Activated naive CD4-positive, alpha-beta T cell treated with anti-CD3 and anti-CD28 coated beads, Interleukin-2, amount 50 U/mL, for 16 hours (primary cell): ENCODE data around the gene SCAF1.
A peak's percentile ranks its signal among the peaks of the same experiment; 100 is the strongest.

ENCODE experiments used
- DNase-seq: peaks from one replicate; pipeline ENCODE4 v3.0.0-alpha.2; 2020

SCAF1 gene

DNA sequence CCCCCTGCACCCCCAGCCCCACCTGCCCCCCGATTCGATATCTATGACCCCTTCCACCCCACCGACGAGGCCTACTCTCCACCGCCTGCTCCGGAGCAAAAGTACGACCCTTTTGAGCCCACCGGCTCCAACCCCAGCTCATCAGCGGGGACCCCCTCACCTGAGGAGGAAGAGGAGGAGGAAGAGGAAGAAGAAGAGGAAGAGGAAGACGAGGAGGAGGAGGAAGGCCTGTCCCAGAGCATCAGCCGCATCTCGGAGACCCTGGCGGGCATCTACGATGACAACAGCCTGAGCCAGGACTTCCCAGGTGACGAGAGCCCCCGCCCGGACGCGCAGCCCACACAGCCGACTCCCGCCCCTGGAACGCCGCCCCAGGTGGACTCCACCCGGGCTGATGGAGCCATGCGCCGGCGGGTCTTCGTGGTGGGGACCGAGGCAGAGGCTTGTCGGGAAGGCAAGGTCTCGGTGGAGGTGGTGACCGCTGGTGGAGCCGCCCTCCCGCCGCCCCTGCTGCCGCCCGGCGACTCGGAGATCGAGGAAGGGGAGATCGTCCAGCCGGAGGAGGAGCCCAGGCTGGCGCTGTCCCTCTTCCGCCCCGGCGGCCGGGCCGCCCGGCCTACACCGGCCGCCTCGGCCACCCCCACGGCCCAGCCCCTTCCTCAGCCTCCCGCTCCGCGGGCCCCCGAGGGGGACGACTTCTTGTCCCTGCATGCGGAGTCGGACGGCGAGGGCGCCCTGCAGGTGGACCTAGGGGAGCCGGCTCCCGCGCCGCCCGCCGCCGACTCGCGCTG, 9.2 kb downstream of the SCAF1 start:
- no peak for DNase-seq

DNA sequence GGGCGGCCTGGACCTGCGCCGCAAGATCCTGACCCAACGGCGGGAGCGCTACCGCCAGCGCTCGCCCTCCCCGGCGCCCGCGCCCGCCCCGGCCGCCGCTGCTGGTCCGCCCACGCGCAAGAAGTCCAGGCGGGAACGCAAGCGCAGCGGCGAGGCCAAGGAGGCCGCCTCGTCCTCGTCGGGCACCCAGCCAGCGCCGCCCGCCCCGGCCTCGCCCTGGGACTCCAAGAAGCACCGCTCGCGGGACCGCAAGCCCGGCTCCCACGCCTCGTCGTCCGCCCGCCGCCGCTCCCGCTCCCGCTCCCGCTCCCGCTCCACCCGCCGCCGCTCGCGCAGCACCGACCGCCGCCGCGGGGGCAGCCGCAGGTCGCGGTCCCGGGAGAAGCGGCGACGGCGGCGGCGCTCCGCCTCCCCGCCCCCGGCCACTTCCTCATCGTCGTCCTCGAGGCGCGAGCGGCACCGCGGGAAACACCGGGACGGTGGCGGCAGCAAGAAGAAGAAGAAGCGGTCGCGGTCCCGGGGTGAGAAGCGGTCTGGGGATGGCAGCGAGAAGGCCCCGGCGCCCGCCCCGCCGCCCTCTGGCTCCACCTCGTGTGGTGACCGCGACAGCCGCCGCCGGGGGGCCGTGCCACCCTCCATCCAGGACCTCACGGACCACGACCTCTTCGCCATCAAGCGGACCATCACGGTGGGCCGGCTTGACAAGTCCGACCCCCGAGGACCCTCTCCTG, 10.0 kb downstream of the SCAF1 start:
- DNase-seq = no peak

DNA sequence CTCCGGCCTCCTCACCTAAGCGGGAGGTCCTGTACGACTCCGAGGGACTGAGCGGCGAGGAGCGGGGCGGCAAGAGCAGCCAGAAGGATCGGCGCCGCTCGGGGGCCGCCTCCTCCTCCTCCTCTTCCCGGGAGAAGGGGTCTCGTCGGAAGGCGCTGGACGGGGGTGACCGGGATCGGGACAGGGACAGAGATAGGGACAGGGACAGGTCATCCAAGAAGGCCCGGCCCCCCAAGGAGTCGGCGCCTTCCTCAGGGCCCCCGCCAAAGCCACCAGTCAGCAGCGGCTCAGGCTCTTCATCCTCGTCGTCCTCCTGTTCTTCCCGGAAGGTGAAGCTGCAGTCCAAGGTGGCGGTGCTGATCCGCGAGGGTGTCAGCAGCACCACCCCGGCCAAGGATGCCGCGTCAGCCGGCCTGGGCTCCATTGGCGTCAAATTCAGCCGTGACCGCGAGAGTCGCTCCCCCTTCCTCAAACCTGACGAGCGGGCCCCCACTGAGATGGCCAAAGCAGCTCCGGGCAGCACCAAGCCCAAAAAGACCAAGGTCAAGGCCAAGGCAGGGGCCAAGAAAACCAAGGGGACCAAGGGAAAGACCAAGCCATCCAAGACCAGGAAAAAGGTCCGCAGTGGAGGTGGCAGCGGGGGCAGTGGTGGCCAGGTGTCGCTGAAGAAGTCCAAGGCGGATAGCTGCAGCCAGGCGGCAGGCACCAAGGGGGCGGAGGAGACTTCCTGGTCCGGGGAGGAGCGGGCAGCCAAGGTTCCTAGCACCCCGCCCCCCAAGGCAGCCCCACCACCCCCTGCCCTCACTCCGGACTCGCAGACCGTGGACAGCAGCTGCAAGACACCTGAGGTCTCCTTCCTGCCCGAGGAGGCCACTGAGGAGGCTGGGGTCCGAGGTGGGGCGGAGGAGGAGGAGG, 10.8 kb downstream of the SCAF1 start:
- DNase-seq = no peak

DNA sequence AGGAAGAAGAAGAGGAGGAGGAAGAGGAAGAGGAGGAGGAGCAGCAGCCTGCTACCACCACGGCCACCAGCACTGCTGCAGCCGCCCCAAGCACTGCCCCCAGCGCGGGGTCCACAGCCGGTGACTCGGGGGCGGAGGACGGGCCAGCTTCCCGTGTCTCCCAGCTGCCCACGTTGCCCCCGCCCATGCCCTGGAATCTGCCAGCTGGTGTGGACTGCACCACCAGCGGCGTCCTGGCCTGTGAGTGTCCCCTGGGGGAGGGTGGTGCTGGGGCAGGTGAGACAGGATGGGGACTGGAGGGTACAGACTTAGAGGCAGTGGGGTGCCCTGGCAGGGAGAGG, 11.4 kb downstream of the SCAF1 start:
- DNase-seq = no peak

DNA sequence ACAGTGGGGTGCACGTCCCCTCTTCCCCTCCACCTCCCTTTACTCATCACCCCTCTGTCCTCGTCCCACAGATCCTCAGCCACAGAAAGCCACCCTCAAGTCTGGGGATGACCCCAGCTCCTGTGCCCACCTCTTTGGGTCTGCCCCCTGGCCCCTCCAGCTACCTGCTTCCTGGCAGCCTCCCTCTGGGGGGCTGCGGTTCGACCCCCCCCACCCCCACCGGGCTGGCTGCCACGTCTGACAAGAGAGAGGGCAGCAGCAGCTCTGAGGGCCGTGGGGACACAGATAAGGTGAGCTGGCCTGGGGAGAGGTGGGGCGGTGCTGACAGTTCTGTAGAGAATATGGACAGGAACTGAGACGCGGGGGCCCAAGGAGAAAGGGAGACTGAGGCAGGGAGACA, 12.6 kb downstream of the SCAF1 start:
- DNase-seq = no peak

DNA sequence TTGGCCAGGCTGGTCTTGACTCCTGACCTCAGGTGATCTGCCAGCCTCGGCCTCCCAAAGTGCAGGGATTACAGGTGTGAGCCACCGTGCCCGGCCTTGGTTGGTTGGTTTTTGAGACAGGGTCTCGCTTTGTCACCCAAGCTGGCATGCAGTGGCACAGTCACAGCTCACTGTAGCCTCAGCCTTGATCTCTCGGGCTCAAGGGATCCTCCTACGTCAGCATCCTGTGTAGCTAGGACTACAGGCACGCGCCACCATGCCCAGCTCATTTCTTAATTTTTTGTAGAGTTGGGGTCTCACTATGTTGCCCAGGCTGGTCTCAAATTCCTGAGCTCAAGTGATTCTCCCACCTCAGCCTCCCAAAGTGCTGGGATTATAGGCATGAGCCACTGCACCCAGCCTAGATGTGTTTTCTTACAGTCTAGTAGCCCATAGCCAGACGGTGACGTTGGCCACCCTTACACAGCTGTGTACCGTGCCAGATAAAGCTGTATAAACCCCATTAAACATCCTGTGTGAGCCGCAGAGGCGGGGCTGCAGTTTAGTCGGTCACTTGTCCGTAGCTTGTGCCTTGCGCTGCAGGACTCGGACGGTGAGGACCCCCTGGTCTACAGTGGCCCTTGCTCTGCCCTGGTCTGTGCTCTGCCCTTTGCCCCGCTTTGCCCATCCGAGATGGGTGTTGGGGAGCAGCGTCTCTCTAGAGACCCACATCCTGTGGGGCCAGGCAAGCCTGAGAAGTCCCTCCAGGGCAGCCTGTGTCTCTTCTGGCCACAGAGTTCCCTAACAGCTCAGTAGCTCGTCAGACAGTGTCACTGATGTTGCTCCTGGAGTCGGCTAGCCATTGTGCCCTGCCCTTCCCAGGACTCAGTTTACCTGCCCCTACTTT, 13.8 kb downstream of the SCAF1 start:
- DNase-seq = no peak

DNA sequence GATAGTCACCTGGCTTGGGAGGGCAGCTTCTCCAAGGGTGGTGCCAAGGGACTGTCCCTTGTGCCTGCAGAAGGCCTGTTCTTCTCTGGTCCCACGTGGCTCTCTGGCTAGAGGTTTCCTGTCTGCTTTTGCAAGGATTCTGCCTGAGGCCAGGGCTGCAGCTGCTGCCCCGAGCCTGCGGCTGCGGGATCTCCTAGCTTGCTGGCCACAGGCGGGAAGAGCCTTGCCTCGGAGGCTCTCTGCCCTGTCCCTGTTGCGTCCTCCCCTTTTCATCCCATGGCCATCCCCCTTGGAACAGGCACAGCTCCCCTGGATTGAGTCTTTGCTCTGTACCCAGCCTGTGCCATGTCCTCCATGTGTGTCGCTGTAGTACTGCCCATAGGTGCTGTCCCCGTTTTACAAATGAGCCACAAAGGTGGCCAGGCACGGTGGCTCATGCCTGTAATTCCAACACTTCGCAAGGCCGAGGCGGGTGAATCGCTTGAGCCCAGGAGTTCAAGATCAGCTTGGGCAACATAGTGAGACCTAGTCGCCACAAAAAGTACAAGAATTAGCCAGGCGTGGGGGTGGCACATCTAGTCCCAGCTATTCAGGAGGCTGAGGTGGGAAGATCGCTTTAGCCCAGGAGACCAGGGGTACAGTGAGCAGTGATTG, 14.6 kb downstream of the SCAF1 start:
- DNase-seq = no peak

DNA sequence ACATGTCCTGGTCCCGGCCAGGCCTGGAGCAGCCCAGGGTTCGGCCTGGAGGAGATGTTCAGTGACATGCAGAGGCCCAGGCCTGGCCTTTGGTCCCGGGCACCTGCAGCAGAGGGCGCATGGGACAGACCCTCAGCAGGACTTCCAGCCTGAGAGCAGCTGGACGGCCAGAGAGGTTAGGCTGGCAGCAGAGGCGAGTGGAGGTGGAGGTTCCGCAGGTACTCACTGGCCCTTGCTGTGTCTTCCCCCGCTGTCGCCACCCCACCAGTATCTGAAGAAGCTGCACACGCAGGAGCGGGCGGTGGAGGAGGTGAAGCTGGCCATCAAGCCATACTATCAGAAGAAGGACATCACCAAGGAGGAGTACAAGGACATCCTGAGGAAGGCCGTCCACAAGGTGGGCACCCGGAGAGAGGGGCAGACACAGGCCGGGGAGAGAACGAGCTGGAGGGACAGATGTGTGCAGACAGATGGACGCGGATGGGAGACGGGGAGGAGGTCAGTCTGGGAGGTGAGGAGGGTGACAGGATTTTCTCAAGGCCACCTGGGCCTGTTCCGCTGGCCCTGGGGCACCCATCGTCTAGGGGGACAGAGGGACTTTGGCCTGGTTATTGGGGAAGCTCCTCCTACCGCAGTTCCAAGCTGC, 15.6 kb downstream of the SCAF1 start:
- no peak for DNase-seq

DNA sequence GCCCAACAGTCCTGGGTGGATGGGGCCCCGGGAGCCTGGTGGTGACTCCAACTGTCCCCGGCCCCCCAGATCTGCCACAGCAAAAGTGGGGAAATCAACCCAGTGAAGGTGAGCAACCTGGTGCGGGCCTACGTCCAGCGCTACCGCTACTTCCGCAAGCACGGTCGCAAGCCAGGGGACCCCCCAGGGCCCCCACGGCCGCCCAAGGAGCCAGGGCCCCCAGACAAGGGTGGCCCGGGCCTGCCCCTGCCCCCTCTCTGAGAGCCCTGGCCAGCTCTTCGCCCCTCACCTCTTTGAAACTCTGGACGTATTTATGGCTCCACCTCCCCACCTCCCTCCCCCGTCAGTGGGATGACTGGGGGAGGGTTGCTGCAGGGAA, 16.1 kb downstream of the SCAF1 start:
- no peak for DNase-seq

DNA sequence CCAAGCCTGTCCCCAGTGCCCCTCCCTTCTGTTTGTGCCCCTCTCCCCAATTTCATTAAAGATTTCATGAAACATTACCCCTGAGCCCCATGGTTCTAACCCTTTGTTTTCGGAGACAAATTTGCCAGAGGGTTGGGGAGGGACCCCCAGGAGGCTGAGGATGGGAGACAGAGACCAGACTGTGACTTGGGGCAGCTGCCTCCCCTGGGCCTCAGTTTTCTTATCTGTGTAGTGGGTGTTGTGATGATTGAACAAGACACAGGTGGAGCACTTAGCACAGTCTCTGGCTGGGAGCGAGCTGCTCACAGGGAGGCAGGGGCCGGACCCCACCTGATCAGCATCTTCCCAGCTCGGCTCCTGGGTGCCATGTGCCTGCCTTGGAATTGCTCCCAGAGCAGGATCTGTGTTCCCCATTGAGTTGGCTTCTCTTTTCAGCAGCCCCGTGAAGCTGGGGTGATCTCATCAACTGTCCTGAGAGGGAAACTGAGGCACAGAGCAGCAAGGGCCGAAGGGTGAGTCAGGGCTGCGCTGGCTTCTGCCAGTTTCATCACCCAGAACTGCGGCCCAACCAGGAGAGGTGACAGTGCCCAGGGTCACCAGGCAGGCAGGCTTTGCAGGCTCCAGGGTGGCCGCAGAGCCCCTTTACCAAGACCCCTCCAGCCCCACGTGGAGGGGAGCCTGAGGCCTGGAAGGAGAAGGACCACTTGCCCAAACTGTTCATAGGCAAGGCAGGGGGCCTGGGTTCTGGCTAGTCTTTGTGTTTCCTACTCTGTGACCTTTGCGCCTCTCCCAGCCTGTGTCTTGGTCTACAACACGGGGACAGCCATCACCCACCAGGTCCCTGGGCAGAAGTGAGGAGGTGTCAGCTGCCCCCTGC, 16.8 kb downstream of the SCAF1 start:
- DNase-seq = no peak

DNA sequence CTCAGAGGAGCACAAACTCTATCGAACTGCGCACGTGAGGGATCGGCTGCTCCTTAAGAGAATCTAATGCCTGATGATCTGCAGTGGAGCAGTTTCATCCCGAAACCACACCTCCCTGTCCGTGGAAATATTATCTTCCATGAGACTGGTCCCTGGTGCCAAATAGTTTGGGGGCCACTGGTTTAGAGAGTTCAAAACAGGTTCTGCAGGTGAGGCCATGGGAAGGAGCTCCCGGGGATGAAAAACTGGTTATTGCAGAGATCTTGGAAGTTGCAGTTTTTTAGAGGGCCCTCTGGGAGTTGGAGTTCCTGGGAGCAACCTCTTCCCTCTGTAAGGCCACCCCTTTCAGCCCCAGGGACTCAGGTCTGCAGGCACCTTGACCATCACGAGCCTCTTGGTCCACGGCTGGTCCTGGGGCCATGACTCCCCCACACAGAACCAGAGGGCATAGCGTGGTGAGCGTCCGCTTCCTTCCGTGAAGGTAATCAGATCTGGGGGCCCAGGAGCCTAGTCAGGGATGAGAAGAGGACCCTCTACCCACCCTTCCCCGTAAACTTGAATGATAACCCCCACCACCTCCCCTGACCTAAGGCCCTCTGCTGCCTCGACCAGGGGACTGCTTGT, 18.4 kb downstream of the SCAF1 start:
- DNase-seq = no peak

DNA sequence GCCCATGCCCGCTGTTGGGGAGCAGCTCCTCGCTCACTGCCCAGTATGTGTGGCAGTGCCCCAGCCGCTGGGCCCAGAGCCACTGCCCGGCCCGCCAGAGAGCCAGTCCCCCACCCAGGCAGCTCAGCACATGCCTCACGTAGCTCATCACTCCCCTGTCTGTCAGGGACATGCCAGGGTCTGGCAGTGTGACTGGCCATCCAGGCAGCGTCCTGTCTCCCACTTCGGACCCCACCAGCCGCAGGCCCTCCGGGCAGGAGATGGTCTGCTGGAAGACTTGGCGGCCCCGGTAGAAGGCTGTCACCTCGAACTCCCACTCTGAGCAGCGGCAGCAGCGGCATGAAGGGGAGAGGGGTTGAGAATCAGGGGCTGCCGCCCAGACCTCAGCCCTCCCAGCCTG, 20.0 kb downstream of the SCAF1 start:
- no peak for DNase-seq

DNA sequence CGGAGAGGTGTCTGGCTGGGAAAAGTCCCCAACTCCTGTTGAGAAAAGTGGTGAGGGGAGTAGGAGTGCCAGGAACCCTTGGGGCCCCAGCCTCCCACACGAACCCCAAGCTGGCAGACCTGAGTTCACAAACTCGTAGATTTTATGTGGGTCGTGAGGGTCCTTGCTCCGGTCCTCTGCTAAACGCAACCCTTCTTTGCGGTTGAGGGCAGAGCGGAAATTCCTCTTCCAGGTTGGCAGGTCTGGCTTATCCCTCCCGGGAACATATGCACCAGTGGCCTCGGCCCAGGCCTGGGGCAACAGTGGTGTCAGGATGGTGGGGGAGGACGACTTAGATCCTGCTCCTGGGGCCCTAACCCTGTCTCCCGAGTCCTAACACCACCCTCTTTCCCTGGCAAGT, 21.2 kb downstream of the SCAF1 start:
- no peak for DNase-seq

DNA sequence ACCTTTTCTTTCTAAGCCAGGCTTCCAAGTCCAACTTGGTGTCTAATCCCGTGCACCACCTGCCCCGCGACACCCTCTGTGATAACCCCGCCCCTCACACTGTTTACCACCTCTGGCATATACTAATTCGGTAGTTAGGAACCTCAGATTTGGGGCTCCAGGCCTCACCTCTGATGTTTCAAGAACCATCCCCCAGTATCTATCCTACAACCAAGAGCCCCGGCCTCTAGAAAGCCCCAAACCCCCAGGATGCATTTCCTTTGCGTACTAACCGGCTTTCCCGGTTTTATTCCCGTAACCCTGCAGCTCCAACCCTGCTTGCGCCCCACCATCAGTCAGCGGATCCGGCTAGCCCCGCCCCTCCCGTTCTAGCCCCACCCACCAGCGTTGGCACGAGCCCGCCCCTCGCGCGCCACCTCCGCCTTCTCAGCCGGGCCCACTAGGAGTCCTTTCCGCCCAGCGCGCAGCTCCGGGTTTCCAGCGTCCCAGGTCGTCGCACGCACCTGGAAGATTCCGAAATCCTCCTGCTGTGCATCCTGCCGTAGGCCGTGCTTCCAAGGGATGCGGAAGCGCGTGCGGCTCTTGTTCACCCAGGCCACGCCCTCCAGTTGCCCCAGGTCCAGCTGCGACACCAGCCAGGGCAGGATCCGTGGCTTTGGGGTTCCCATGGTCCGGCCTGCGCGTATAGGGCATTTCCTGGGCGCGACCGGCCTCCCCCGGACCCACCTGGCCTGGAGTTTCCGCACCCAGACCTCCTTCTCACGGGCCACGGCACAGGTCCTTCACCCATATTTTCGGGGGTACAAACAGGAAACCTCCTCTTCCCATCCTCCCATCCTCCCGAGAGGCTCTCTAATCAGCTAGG, 22.4 kb downstream of the SCAF1 start:
- DNase-seq = peak; percentile 90

DNA sequence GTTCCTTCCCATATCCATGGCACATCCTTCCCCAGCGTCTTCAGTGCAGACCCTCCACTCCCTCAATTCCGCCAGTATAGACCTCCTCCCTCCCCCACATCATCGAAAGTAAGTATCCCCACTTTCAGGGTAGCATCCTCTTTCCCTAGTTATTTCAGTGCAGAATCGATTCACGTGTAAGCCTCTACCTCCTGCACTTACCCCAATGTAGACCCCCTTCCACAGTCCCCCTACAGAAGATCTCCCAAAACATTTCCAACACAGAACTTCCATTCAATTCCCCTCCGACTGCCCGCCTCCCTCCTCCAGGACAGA, 23.0 kb downstream of the SCAF1 start:
- no peak for DNase-seq

DNA sequence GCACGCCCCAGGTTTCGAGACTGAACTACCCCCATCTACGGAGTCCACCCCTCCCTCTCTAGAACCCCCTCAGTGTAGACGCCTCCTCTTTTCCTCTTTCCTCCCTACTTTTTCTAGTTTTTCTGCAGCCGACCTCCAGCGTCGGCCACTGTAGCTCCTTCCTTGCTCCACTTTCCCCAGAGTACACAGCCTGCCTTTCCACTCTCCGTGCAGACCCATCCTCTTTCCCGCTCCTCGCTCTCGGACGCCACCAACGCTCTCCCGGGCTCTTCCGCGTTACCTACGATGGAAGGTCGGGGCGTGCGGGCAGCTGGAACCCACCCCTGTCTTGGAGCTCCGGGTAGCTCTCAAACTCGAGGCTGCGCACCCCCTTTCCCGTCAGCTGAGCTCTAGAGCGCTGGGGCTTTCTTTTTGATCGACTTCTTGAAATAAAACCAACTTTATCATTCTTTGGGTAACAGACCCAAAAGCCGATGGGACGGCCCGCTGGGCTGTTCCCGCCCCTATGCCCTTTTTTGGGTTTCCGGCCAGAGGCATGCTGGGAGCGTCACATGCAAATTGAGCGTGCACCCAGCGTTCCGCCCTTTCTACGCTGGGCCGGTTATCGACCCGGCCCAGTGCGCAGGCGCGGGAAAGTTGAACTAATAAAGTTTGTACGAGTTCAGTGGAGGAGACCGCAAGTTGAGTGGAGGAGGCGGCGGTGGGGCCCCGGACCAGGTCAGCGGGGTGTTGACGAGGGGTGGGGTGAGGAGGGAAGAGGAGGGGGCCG, 23.5 kb downstream of the SCAF1 start, which contains the start of the genes BCL2L12 and IRF3:
Gene BCL2L12, plus strand, starts transcription at position 583 of the 769 bp plus-strand sequence. CDS start 760 bp downstream, outside the sequence.
Gene IRF3, minus strand, starts transcription at position 507 of the 769 bp plus-strand sequence. CDS start 1,019 bp downstream, outside the sequence.
- DNase-seq = peak; percentile 99

DNA sequence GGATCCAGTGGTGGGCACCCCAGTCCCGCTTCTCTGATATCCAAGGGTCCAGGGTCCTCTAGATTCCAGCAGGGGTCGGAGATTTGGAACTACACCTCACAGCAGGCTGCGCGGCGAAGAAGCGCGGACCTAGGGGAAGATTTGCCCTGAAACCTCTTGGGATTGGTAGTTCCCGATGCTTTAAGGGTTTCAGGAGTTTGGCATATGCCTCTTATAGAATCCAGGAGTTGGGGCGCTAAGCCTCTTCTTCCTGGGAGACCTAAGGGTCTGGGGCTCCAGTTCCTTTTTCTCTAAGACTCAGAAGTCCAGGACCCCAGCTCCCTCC, 24.1 kb downstream of the SCAF1 start:
- DNase-seq = no peak

DNA sequence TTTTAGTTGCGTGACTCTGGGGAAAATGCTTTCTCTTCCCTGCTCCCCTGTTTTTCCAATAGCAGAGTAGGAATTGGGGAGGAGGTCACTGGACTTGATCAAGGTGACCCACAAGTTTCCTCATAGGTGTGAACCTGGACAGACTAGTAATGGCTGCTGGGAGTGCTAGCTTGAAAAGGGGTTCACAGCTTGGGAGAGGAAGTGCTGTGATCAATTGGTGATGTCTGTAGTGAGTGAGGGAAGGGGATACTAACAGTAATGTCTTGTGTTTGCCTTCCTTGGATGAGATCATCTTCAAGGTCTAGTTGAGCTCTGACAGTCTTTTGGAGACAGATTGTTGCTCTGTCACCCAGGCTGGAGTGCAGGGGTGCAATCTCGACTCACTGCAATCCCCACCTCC, 25.5 kb downstream of the SCAF1 start:
- DNase-seq = no peak
